Breast epithelium (tissue), 3 donors: Measurements from ENCODE around the gene NECAP2.

Source experiments
- CTCF ChIP-seq, 3 donors: fragments of 450-650 bp; IDR thresholded peaks; one replicate each; pipeline ENCODE4 v1.5.1; 2016 to 2017; ENCODE audit warnings: antibody characterized with exemption in 3 of 3, mild to moderate bottlenecking in 3 of 3, moderate library complexity in 3 of 3
- POLR2AphosphoS5 ChIP-seq, 3 donors: sonication (generic); formaldehyde crosslinking; IDR thresholded peaks; one replicate each; pipeline ENCODE4 v1.6.1; 2017; ENCODE audit warnings: antibody characterized with exemption in 3 of 3

GRCh38 chr1:16433030-16433429 lies 7.5 kb upstream of the NECAP2 start:
- TF ChIP-seq CTCF (IDR thresholded peaks at IDR 0.05), result no peak
- no peak for TF ChIP-seq POLR2AphosphoS5 (IDR thresholded peaks at IDR 0.05)
